Mesenchymal stem cell (in vitro differentiated cells and primary cell): Measurements from ENCODE around the gene TBC1D19.

Source experiments
- DNase-seq: peaks from one replicate; pipeline ENCODE4 v3.0.0-alpha.2; 2013
- H2AFZ ChIP-seq: one replicate; pipeline ENCODE4 v1.6.1; 2013; ENCODE audit warnings: low read depth, mild to moderate bottlenecking, control low read depth, inconsistent platforms, low read length, moderate library complexity
- H2AK5ac ChIP-seq: 2 replicates; pipeline ENCODE4 v1.6.1; 2013; ENCODE audit warnings: low read length, moderate library complexity, mild to moderate bottlenecking, inconsistent platforms; ENCODE audit not compliant: severe bottlenecking
- H2BK120ac ChIP-seq: one replicate; pipeline ENCODE4 v1.6.1; 2013; ENCODE audit warnings: low read depth, mild to moderate bottlenecking, inconsistent platforms, low read length, moderate library complexity
- H2BK12ac ChIP-seq, 2 experiments: one replicate each; pipeline ENCODE4 v1.6.1; 2013; ENCODE audit warnings: inconsistent platforms in 2 of 2, low read length in 2 of 2, mild to moderate bottlenecking in 2 of 2, moderate library complexity in 2 of 2, control low read depth in 1 of 2
- H2BK15ac ChIP-seq: one replicate; pipeline ENCODE4 v1.6.1; 2013; ENCODE audit warnings: mild to moderate bottlenecking, low read depth, inconsistent platforms; ENCODE audit not compliant: poor library complexity, severe bottlenecking
- H2BK5ac ChIP-seq: 2 replicates; pipeline ENCODE4 v1.6.1; 2013; ENCODE audit warnings: low read depth, mild to moderate bottlenecking, low read length, control low read depth, inconsistent platforms; ENCODE audit not compliant: poor library complexity, severe bottlenecking
- H3K14ac ChIP-seq, 2 experiments: one replicate each; pipeline ENCODE4 v1.6.1; 2013; ENCODE audit warnings: inconsistent platforms in 2 of 2, low read length in 2 of 2, control low read depth in 1 of 2, mild to moderate bottlenecking in 1 of 2, moderate library complexity in 1 of 2
- H3K18ac ChIP-seq, 2 experiments: one replicate each; pipeline ENCODE4 v1.6.1; 2013; ENCODE audit warnings: inconsistent platforms in 2 of 2, low read length in 2 of 2, control low read depth in 1 of 2, low read depth in 1 of 2, mild to moderate bottlenecking in 1 of 2
- H3K23ac ChIP-seq, 2 experiments: one replicate each; pipeline ENCODE4 v1.6.1; 2013; ENCODE audit warnings: inconsistent platforms in 2 of 2, low read length in 2 of 2, mild to moderate bottlenecking in 2 of 2, moderate library complexity in 2 of 2, control low read depth in 1 of 2
- H3K27ac ChIP-seq: 2 replicates; pipeline ENCODE4 v1.5.1; 2013; ENCODE audit warnings: mild to moderate bottlenecking, moderate library complexity, low read length, control low read depth, inconsistent platforms; ENCODE audit not compliant: poor library complexity, severe bottlenecking
- H3K27me3 ChIP-seq, 2 experiments: 2 replicates each; pipeline versions ENCODE4 v1.6.1 to v1.7.0; 2013; ENCODE audit warnings: low read length in 2 of 2, mild to moderate bottlenecking in 2 of 2, moderate library complexity in 2 of 2, control low read depth in 1 of 2, inconsistent platforms in 1 of 2; ENCODE audit not compliant: control insufficient read depth in 1 of 2, insufficient read depth in 1 of 2
- H3K36me3 ChIP-seq, 2 experiments: 2 replicates each; pipeline versions ENCODE4 v1.6.1 to v1.7.0; 2013; ENCODE audit warnings: low read length in 2 of 2, control low read depth in 1 of 2, inconsistent platforms in 1 of 2, low read depth in 1 of 2, mild to moderate bottlenecking in 1 of 2; ENCODE audit not compliant: insufficient read depth in 2 of 2, control insufficient read depth in 1 of 2
- H3K4ac ChIP-seq, 2 experiments: one replicate each; pipeline ENCODE4 v1.6.1; 2013; ENCODE audit warnings: inconsistent platforms in 2 of 2, low read length in 2 of 2, mild to moderate bottlenecking in 2 of 2, moderate library complexity in 2 of 2, control low read depth in 1 of 2, low read depth in 1 of 2
- H3K4me1 ChIP-seq: 2 replicates; pipeline ENCODE4 v1.6.1; 2013; ENCODE audit warnings: low read depth, low read length, control low read depth; ENCODE audit not compliant: control insufficient read depth, insufficient read depth
- H3K4me2 ChIP-seq: 2 replicates; pipeline ENCODE4 v1.6.1; 2013; ENCODE audit warnings: low read length, mild to moderate bottlenecking, inconsistent platforms; ENCODE audit not compliant: poor library complexity, severe bottlenecking
- H3K4me3 ChIP-seq, 2 experiments: 2 replicates each; pipeline versions ENCODE4 v1.5.1 to v1.7.0; 2013; ENCODE audit warnings: low read length in 2 of 2, mild to moderate bottlenecking in 2 of 2, control low read depth in 1 of 2, low read depth in 1 of 2; ENCODE audit not compliant: insufficient read depth in 1 of 2
- H3K79me1 ChIP-seq: replicated peaks from 2 replicates; pipeline ENCODE4 v1.6.1; 2013; ENCODE audit warnings: mild to moderate bottlenecking, control low read depth, low read length, inconsistent platforms; ENCODE audit not compliant: poor library complexity, severe bottlenecking
- H3K9ac ChIP-seq: 2 replicates; pipeline ENCODE4 v1.7.0; 2013; ENCODE audit warnings: mild to moderate bottlenecking, low read length, moderate library complexity
- H3K9me3 ChIP-seq: 2 replicates; pipeline ENCODE4 v1.7.0; 2013; ENCODE audit warnings: mild to moderate bottlenecking, low read length; ENCODE audit not compliant: control insufficient read depth
- H4K8ac ChIP-seq: one replicate; pipeline ENCODE4 v1.6.1; 2013; ENCODE audit warnings: inconsistent platforms, mild to moderate bottlenecking, low read length, moderate library complexity
- H4K91ac ChIP-seq: one replicate; pipeline ENCODE4 v1.6.1; 2013; ENCODE audit warnings: mild to moderate bottlenecking, low read length, inconsistent platforms
- WGBS: methylation state at CpG from one replicate; pipeline ENCODE4 v1.1.7; 2013; ENCODE audit warnings: mixed read lengths; 5-methylcytosine and 5-hydroxymethylcytosine counted together

The TBC1D19 gene

DNA sequence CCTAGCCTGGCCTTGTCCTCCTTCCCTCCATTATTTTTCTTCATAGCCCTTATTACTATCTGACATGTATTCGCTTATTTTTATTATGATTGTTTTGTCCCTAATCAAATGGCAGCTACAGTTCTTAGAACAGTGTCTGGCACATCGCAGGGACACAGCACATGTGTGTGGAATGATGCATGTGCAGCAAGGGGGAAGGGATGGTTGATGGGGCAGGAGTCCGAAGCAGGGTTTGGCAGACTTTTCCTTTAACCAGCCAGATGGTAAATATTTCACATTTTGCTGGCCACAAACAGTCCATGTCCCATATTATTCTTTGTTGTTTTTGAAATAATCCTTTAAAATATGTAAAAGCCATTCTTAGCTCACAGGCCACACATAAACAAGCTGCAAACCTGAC is 148.5 kb downstream of the TBC1D19 start:
- no peak overlapping the region for H2AFZ ChIP-seq
- no peak overlapping the region for H2BK5ac ChIP-seq
- H2BK15ac ChIP-seq: no peak overlapping the region
- WGBS: 100% methylated on average over 2 of the region's 3 CpGs
- H3K27ac ChIP-seq: no peak overlapping the region
- H2BK12ac ChIP-seq: no peak overlapping the region
- H3K4ac ChIP-seq: no peak overlapping the region
- H3K14ac ChIP-seq: no peak overlapping the region
- no peaks in the 10 kb centered on the region for H3K9me3 ChIP-seq
- no peak for DNase-seq
- H4K8ac ChIP-seq: no peak overlapping the region
- no peak overlapping the region for H3K4me3 ChIP-seq
- no peaks in the 10 kb centered on the region for H3K27me3 ChIP-seq
- no peak overlapping the region for H3K23ac ChIP-seq
- H3K18ac ChIP-seq: no peak overlapping the region
- H3K79me1 ChIP-seq: no peaks in the 10 kb centered on the region
- no peaks in the 10 kb centered on the region for H3K4me1 ChIP-seq
- no peak overlapping the region for H2AK5ac ChIP-seq
- no peak overlapping the region for H3K4me2 ChIP-seq
- peaks cover 11 to 38% of the 10 kb centered on the region in 2 experiments for H3K36me3 ChIP-seq
- H4K91ac ChIP-seq: no peak overlapping the region
- no peak overlapping the region for H3K9ac ChIP-seq
- H2BK120ac ChIP-seq: no peak overlapping the region

DNA sequence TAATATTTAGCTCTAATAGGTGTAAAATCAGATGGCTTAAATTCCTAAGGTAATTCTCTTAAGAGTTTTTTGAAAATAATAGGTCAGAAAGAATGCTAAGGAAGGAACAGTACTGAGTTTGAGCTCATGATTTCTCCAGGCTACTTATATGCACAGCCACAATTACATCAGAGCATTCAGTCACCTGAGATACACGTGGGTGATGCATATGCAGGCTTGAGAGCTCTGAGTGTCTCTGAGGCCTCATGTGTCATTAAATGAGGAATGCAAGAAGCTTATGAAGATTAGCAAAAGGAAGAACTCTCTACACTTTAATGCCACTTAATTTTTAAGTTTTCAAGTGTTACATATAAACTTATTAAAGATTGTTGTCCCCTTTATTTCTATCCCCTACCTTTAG is 152.7 kb downstream of the TBC1D19 start:
- Histone ChIP-seq H3K23ac (no peak overlapping the region), H3K9me3 (no peaks in the 10 kb centered on the region), H2BK15ac (no peak overlapping the region), H2BK120ac (no peak overlapping the region), H3K27me3 (no peaks in the 10 kb centered on the region), H3K36me3 (peaks cover 6 to 10% of the 10 kb centered on the region in 2 experiments), H3K9ac (no peak overlapping the region), H4K91ac (no peak overlapping the region), H3K4me1 (no peaks in the 10 kb centered on the region), H3K4ac (no peak overlapping the region), H2BK5ac (no peak overlapping the region), H3K4me2 (no peak overlapping the region), H2BK12ac (no peak overlapping the region), H3K79me1 (no peaks in the 10 kb centered on the region), H2AK5ac (no peak overlapping the region), H4K8ac (no peak overlapping the region), H2AFZ (no peak overlapping the region), H3K27ac (no peak overlapping the region), H3K4me3 (no peak overlapping the region), H3K18ac (no peak overlapping the region), H3K14ac (no peak overlapping the region)
- no CpG with 5 or more reads among the region's 1 CpG for WGBS
- DNase-seq: peak; percentile 53

DNA sequence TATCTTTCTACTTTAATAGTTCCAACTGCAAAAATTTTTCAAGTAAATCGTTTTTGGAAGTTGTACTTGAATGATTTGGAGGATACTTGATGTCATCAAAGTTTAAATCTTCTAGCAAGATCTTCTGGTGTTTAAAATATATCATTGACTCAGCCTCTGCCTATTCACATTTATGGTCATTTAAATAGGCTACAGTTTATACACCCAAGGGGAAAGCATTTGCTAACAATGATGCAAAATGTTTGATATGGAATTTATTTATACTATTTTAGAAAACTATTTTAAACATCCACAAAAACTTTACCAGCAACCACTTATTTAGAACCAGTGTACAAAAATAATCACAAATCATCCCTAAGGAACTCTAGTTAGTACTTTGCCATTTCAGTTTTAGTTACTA is 153.5 kb downstream of the TBC1D19 start:
- H3K4me2 ChIP-seq: no peak overlapping the region
- no peaks in the 10 kb centered on the region for H3K79me1 ChIP-seq
- no peak overlapping the region for H4K8ac ChIP-seq
- no peak for DNase-seq
- H3K36me3 ChIP-seq: peaks cover 1 to 9% of the 10 kb centered on the region in 2 experiments
- no peak overlapping the region for H2BK120ac ChIP-seq
- WGBS: no CpG with 5 or more reads among the region's 1 CpG
- H3K4me1 ChIP-seq: no peaks in the 10 kb centered on the region
- H4K91ac ChIP-seq: no peak overlapping the region
- no peaks in the 10 kb centered on the region for H3K9me3 ChIP-seq
- H3K27me3 ChIP-seq: no peaks in the 10 kb centered on the region
- no peak overlapping the region for H3K9ac ChIP-seq
- H2BK12ac ChIP-seq: no peak overlapping the region
- H3K27ac ChIP-seq: no peak overlapping the region
- no peak overlapping the region for H2AK5ac ChIP-seq
- H3K4me3 ChIP-seq: no peak overlapping the region
- no peak overlapping the region for H2AFZ ChIP-seq
- no peak overlapping the region for H3K18ac ChIP-seq
- H3K14ac ChIP-seq: no peak overlapping the region
- H2BK15ac ChIP-seq: no peak overlapping the region
- H3K4ac ChIP-seq: no peak overlapping the region
- no peak overlapping the region for H2BK5ac ChIP-seq
- H3K23ac ChIP-seq: no peak overlapping the region

DNA sequence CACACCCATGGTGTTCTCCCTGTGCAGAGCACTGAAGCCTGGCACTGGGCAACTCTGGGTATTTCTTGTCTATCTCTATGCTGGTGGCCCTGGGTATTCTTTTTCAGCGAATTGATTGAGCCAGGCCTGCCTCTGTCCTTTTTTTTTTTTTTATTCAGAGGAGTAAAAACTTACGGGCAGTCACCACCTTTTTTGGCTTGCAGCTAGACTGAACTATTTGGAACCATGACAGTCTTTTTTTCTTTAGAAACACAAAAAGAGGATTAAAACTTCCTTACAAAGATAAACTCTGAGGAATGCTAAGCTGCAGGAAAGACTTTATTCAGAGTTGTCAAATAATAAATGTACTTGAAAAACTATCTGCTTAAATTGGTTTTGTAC is 157.6 kb downstream of the TBC1D19 start:
- Histone ChIP-seq H3K27me3 (no peaks in the 10 kb centered on the region), H3K9ac (peak overlapping the region; percentile 34), H4K91ac (no peak overlapping the region), H3K14ac (no peak overlapping the region), H2BK12ac (no peak overlapping the region), H3K36me3 (peaks cover 0 to 26% of the 10 kb centered on the region in 2 experiments), H3K9me3 (peaks cover 8% of the 10 kb centered on the region), H2AFZ (no peak overlapping the region), H2AK5ac (no peak overlapping the region), H3K18ac (no peak overlapping the region), H3K4me3 (no peak overlapping the region), H3K27ac (no peak overlapping the region), H3K4me2 (no peak overlapping the region), H2BK15ac (no peak overlapping the region), H4K8ac (no peak overlapping the region), H2BK5ac (no peak overlapping the region), H2BK120ac (no peak overlapping the region), H3K4me1 (no peaks in the 10 kb centered on the region), H3K4ac (no peak overlapping the region), H3K23ac (no peak overlapping the region), H3K79me1 (no peaks in the 10 kb centered on the region)
- DNase-seq: no peak
- 71% methylated on average over 1 of the region's 2 CpGs for WGBS
